ENCODE measurements around the gene GALNT15. TPM values are rescaled to one million over a fixed set of nuclear protein-coding genes. Genes with fewer than 3 reads are reported as not detected.

Gene GALNT15
- total and polyA plus RNA-seq, 4 donors, result under 0.01 to 2.8 (median 1.3) TPM

- TF ChIP-seq CTCF (IDR thresholded peaks at IDR 0.05; ENCODE audit: low read depth, low read length, missing input control) (no peak), TAF1 (conservative IDR thresholded peaks at IDR 0.05) (no peak), JUND (IDR thresholded peaks at IDR 0.05) (no peak), ATF3 (IDR thresholded peaks at IDR 0.05) (no peak), FOXA2 (IDR thresholded peaks at IDR 0.05) (no peak), HNF4G (IDR thresholded peaks at IDR 0.05) (no peak), EGR1 (IDR thresholded peaks at IDR 0.05; ENCODE audit: low read depth in 2 of 2) (no peak), REST (IDR thresholded peaks at IDR 0.05) (no peak), HNF4A (conservative IDR thresholded peaks at IDR 0.05) (no peak), RAD21 (IDR thresholded peaks at IDR 0.05) (no peak), GABPA (IDR thresholded peaks at IDR 0.05 in 1 of 2, conservative IDR thresholded peaks at IDR 0.05 in 1 of 2) (no peak), FOXA1 (IDR thresholded peaks at IDR 0.05) (no peak)
- TF ChIP-seq, protein P1, sequence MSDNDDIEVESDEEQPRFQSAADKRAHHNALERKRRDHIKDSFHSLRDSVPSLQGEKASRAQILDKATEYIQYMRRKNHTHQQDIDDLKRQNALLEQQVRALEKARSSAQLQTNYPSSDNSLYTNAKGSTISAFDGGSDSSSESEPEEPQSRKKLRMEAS (IDR thresholded peaks at IDR 0.05), result no peak
- H3K4me1 ChIP-seq (ENCODE audit: control insufficient read depth in 4 of 4, insufficient read depth in 4 of 4, low read length in 3 of 4), result peaks cover 0 to 11% (median 0%) of the 10 kb centered on the region in 4 donors
- 75% methylated on average over 3 of the region's 3 CpGs for WGBS
- H3K27me3 ChIP-seq (ENCODE audit: control insufficient read depth in 4 of 4, insufficient read depth in 4 of 4, low read length in 3 of 4), result no peaks in the 10 kb centered on the region
- H3K36me3 ChIP-seq (ENCODE audit: control insufficient read depth in 4 of 4, insufficient read depth in 3 of 4, low read depth in 1 of 4, low read length in 3 of 4), result no peaks in the 10 kb centered on the region
- H3K4me3 ChIP-seq (ENCODE audit: low read depth in 1 of 3, low read length in 3 of 3), result no peak overlapping the region
- no peaks in the 10 kb centered on the region for H3K9me3 ChIP-seq (ENCODE audit: control insufficient read depth in 4 of 4, low read length in 3 of 4)
- H3K9ac ChIP-seq (ENCODE audit: low read depth in 1 of 2, low read length in 2 of 2), result no peak overlapping the region
- DNase-seq (ENCODE audit: low spot score), result no peak
- H3K27ac ChIP-seq (ENCODE audit: low read depth in 1 of 2, low read length in 2 of 2), result no peak overlapping the region
These were observed 62.4 kb downstream of the GALNT15 start for GRCh38 chr3:16236856-16237393.

GRCh38 chr3:16239086-16239770, 64.7 kb downstream of the GALNT15 start:
- no peaks in the 10 kb centered on the region for H3K36me3 ChIP-seq (ENCODE audit: control insufficient read depth in 4 of 4, insufficient read depth in 3 of 4, low read depth in 1 of 4, low read length in 3 of 4)
- H3K27ac ChIP-seq (ENCODE audit: low read depth in 1 of 2, low read length in 2 of 2), result no peak overlapping the region
- H3K9ac ChIP-seq (ENCODE audit: low read depth in 1 of 2, low read length in 2 of 2), result no peak overlapping the region
- H3K9me3 ChIP-seq (ENCODE audit: control insufficient read depth in 4 of 4, low read length in 3 of 4), result no peaks in the 10 kb centered on the region
- TF ChIP-seq YY1 (IDR thresholded peaks at IDR 0.05) (no peak), GABPA (IDR thresholded peaks at IDR 0.05 in 1 of 2, conservative IDR thresholded peaks at IDR 0.05 in 1 of 2) (no peak), HNF4A (conservative IDR thresholded peaks at IDR 0.05) (peak in 1 of 2 donors; percentile 17)
- no peak for DNase-seq (ENCODE audit: low spot score)
- 46% methylated on average over 3 of the region's 3 CpGs for WGBS
- peaks cover 0 to 11% (median 0%) of the 10 kb centered on the region in 4 donors for H3K4me1 ChIP-seq (ENCODE audit: control insufficient read depth in 4 of 4, insufficient read depth in 4 of 4, low read length in 3 of 4)
- no peaks in the 10 kb centered on the region for H3K27me3 ChIP-seq (ENCODE audit: control insufficient read depth in 4 of 4, insufficient read depth in 4 of 4, low read length in 3 of 4)
- no peak overlapping the region for H3K4me3 ChIP-seq (ENCODE audit: low read depth in 1 of 3, low read length in 3 of 3)

All from liver (tissue), 9 donors.